SK-N-SH (cell line): ENCODE results near the gene LCN2. TPM values are rescaled to one million over a fixed set of nuclear protein-coding genes. Genes with fewer than 3 reads are reported as not detected.

ENCODE experiments used
- CTCF ChIA-PET: fragments of 300-600, 350-600 bp; formaldehyde crosslinking; extraction: SDS; loops from one replicate; lab custom pipeline; 2021; lab: Yijun Ruan, JAX
- POLR2A ChIA-PET: fragments of 350-600 bp; sonication (Branson Sonifier 250); formaldehyde crosslinking; extraction: SDS; loops from one replicate; lab custom pipeline; 2020; ENCODE audit warnings: antibody characterized with exemption, inconsistent platforms; lab: Yijun Ruan, JAX
- DNase-seq: peaks from one replicate; pipeline ENCODE4 v3.0.0; 2012
- H2AFZ ChIP-seq: fragments of 200-600 bp; sonication (generic); 2 replicates; pipeline ENCODE4 v1.8.1; 2016; ENCODE audit warnings: antibody characterized with exemption, mild to moderate bottlenecking, low read depth
- H3F3A ChIP-seq: fragments of 200-600 bp; sonication (generic); replicated peaks from 2 replicates; pipeline ENCODE3; 2016; ENCODE audit warnings: antibody characterized with exemption, mild to moderate bottlenecking; ENCODE audit not compliant: insufficient read depth
- H3K27ac ChIP-seq, 2 experiments: fragments of 200-500 bp in 1 of 2; fragments of 200-600 bp in 1 of 2; sonication (Bioruptor generic) in 1 of 2; sonication (generic), shearing (Covaris generic) in 1 of 2; 2 replicates each; pipeline versions ENCODE4 v1.5.1 to v1.6.1; 2014 to 2016; ENCODE audit warnings: low read depth in 2 of 2, inconsistent platforms in 1 of 2, low read length in 1 of 2, mild to moderate bottlenecking in 1 of 2, mixed read lengths in 1 of 2
- H3K27me3 ChIP-seq: fragments of 200-600 bp; sonication (generic), shearing (Covaris generic); 2 replicates; pipeline ENCODE4 v1.6.1; 2016; ENCODE audit warnings: mixed run types; ENCODE audit not compliant: insufficient read depth
- H3K36me3 ChIP-seq, 2 experiments: fragments of 200-500 bp in 1 of 2; fragments of 200-600 bp in 1 of 2; sonication (Bioruptor generic) in 1 of 2; sonication (generic) in 1 of 2; replicated peaks in 1 of 2; 2 replicates each; pipeline versions ENCODE3 to v1.5.1; 2014 to 2016; ENCODE audit warnings: low read length in 1 of 2, mild to moderate bottlenecking in 1 of 2; ENCODE audit not compliant: insufficient read depth in 2 of 2, control insufficient read depth in 1 of 2
- H3K4me1 ChIP-seq, 2 experiments: fragments of 200-500 bp in 1 of 2; fragments of 200-600 bp in 1 of 2; sonication (Bioruptor generic) in 1 of 2; sonication (generic), shearing (Covaris generic) in 1 of 2; 2 replicates each; pipeline versions ENCODE4 v1.5.1 to v1.6.1; 2014 to 2016; ENCODE audit warnings: low read depth in 1 of 2, low read length in 1 of 2, mixed run types in 1 of 2; ENCODE audit not compliant: insufficient read depth in 2 of 2, control insufficient read depth in 1 of 2
- H3K4me2 ChIP-seq: fragments of 200-600 bp; sonication (generic), shearing (Covaris generic); 2 replicates; pipeline ENCODE4 v1.6.1; 2017; ENCODE audit warnings: mixed run types
- H3K4me3 ChIP-seq, 2 experiments: fragments of 200-500 bp in 1 of 2; fragments of 200-600 bp in 1 of 2; sonication (Bioruptor generic) in 1 of 2; sonication (generic), shearing (Covaris generic) in 1 of 2; 2 replicates each; pipeline versions ENCODE4 v1.5.1 to v1.8.1; 2014 to 2016; ENCODE audit warnings: low read depth in 2 of 2, inconsistent platforms in 1 of 2, low read length in 1 of 2, mild to moderate bottlenecking in 1 of 2, mixed read lengths in 1 of 2, moderate library complexity in 1 of 2
- H3K79me2 ChIP-seq: fragments of 200-600 bp; sonication (generic); 2 replicates; pipeline ENCODE4 v1.8.1; 2017; ENCODE audit warnings: mild to moderate bottlenecking; ENCODE audit not compliant: insufficient read depth
- H3K9ac ChIP-seq: fragments of 200-600 bp; sonication (generic); 2 replicates; pipeline ENCODE4 v1.6.1; 2017; ENCODE audit warnings: mixed run types
- H3K9me2 ChIP-seq: fragments of 200-600 bp; sonication (generic); 2 replicates; pipeline ENCODE4 v1.6.1; 2017; ENCODE audit warnings: mixed run types
- H3K9me3 ChIP-seq: fragments of 200-600 bp; sonication (generic); 2 replicates; pipeline ENCODE4 v1.6.1; 2017; ENCODE audit warnings: mixed run types, mild to moderate bottlenecking, moderate library complexity
- H4K20me1 ChIP-seq: fragments of 200-600 bp; sonication (generic); 2 replicates; pipeline ENCODE4 v1.6.1; 2017; ENCODE audit warnings: mild to moderate bottlenecking, mixed run types; ENCODE audit not compliant: insufficient read depth
- CHD2 ChIP-seq: fragments of 150-350 bp; IDR thresholded peaks from 2 replicates; pipeline ENCODE4 v1.6.1; 2018; ENCODE audit warnings: low read length; ENCODE audit not compliant: partially characterized antibody
- ELF1 ChIP-seq: IDR thresholded peaks from 2 replicates; pipeline ENCODE4 v1.4.0; 2012
- FOSL2 ChIP-seq: IDR thresholded peaks from 2 replicates; pipeline ENCODE4 v1.4.0; 2012; ENCODE audit warnings: low read depth, mild to moderate bottlenecking, moderate library complexity, borderline replicate concordance
- FOXM1 ChIP-seq: IDR thresholded peaks from 2 replicates; pipeline ENCODE4 v1.4.0; 2012; ENCODE audit warnings: low read depth, mild to moderate bottlenecking
- GABPA ChIP-seq: IDR thresholded peaks from 2 replicates; pipeline ENCODE4 v1.4.0; 2012; ENCODE audit warnings: low read depth, mild to moderate bottlenecking
- MEF2A ChIP-seq: IDR thresholded peaks from 2 replicates; pipeline ENCODE4 v1.4.0; 2012; ENCODE audit warnings: low read depth, borderline replicate concordance
- MXI1 ChIP-seq: IDR thresholded peaks from 2 replicates; pipeline ENCODE4 v1.6.1; 2012; ENCODE audit warnings: mild to moderate bottlenecking, low read depth, low read length, improper control_type of control experiment
- NFIC ChIP-seq: IDR thresholded peaks from 2 replicates; pipeline ENCODE4 v1.4.0; 2012; ENCODE audit warnings: borderline replicate concordance
- POLR2AphosphoS5 ChIP-seq: IDR thresholded peaks from 2 replicates; pipeline ENCODE4 v1.6.1; 2012; ENCODE audit warnings: low read depth, low read length
- RXRA ChIP-seq: IDR thresholded peaks from 2 replicates; pipeline ENCODE4 v1.4.0; 2012; ENCODE audit warnings: low read depth, mild to moderate bottlenecking, borderline replicate concordance
- SIN3A ChIP-seq: IDR thresholded peaks from 2 replicates; pipeline ENCODE4 v1.6.1; 2012; ENCODE audit warnings: low read depth, mild to moderate bottlenecking, low read length, moderate library complexity, borderline replicate concordance
- SMC3 ChIP-seq: IDR thresholded peaks from 2 replicates; pipeline ENCODE4 v1.6.1; 2012; ENCODE audit warnings: low read depth, low read length, improper control_type of control experiment
- TAF1 ChIP-seq: IDR thresholded peaks from 2 replicates; pipeline ENCODE4 v1.6.1; 2012; ENCODE audit warnings: low read depth, mild to moderate bottlenecking, low read length, moderate library complexity, borderline replicate concordance
- YY1 ChIP-seq: IDR thresholded peaks from 2 replicates; pipeline ENCODE4 v1.4.0; 2012; ENCODE audit warnings: low read depth, mild to moderate bottlenecking
- WGBS: methylation state at CpG from one replicate; pipeline ENCODE4 v1.1.6; 2017; ENCODE audit warnings: low lambda C conversion rate; 5-methylcytosine and 5-hydroxymethylcytosine counted together
- polyA plus RNA-seq, 3 experiments: library from polyadenylated mRNA; depleted of rRNA; stranded (reverse); fragments of >200 nt; gene quantifications; 2 replicates each; pipeline ENCODE4 v1.2.3, GENCODE V29; 2012
- TF ChIP-seq, protein P1 (sequence below): IDR thresholded peaks from 2 replicates; pipeline ENCODE4 v1.6.1; 2012; ENCODE audit warnings: mild to moderate bottlenecking, low read depth, low read length, moderate library complexity
- TF ChIP-seq, protein P2 (sequence below): fragments of 200-600 bp; sonication (generic); IDR thresholded peaks from 2 replicates; pipeline ENCODE4 v1.6.1; 2017; ENCODE audit warnings: antibody characterized with exemption, mild to moderate bottlenecking, moderate library complexity
- TF ChIP-seq, protein P3 (sequence below): IDR thresholded peaks from 2 replicates; pipeline ENCODE4 v1.4.0; 2012; ENCODE audit warnings: low read depth, borderline replicate concordance
- TF ChIP-seq, protein P4 (sequence below): fragments of 150-350 bp; IDR thresholded peaks from 2 replicates; pipeline ENCODE4 v1.6.1; 2017; ENCODE audit warnings: antibody characterized with exemption, low read length, low read depth, borderline replicate concordance
- TF ChIP-seq, protein P5 (sequence below): IDR thresholded peaks from 2 replicates; pipeline ENCODE4 v1.4.0; 2012; ENCODE audit warnings: low read depth

The LCN2 gene
- polyA plus RNA-seq, 1 of the 3 experiments (the other 2 are of a cell fraction): not detected

DNA sequence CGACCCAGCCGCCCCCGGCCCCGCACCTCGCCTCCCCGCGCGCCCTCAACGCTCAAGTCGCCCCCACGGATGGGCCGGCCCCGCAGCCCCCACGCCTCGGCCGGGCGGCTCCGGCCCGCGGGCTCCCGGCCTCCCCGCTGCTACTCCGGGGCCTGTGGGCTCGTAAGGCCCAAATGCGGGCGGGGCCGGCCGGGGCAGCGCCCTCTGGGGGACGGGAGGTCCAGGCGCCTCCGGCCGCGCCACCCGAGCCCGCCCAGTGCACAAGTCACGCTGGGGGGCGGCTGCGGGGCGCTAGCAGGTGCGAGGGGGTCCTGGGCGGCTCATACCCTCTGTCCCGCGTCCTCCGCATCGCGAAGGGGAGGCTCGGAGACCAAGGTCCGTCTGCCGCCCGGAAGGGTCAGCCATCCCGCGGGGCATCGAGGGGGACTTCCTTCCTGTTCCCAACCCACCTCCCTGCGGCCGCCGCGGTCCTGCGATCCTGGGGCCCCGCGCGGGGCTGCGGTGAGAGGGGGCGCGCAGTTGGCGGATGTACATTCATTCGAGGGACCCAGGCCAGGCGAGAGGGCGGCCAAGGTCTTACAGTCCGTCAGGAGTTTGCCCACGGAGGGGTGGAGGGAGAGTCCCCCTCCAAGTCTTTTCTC is 42.3 kb downstream of the LCN2 start, which contains the start of gene CIZ1:
Gene CIZ1 (minus strand): TSS at position 167 of the 641 bp plus-strand sequence. CDS start 715 bp downstream, outside the sequence.
- no peaks in the 10 kb centered on the region for H3K9me3 ChIP-seq
- H3K9ac ChIP-seq: peak within 1 kb of the TSS; percentile 96
- peaks cover 34% of the 10 kb centered on the region for H3K79me2 ChIP-seq
- H2AFZ ChIP-seq: peak within 1 kb of the TSS; percentile 82
- peak within 1 kb of the TSS; percentile 63 to 94 for H3K4me3 ChIP-seq
- WGBS: 1% methylated on average over 11 of the region's 71 CpGs
- no peaks in the 10 kb centered on the region for H4K20me1 ChIP-seq
- H3F3A ChIP-seq: peaks cover 11% of the 10 kb centered on the region
- TF ChIP-seq NFIC (no peak), TAF1 (peak; percentile 80; the same call in 1 of the 2 replicates), MXI1 (peak; percentile 78), GABPA (peak; percentile 72), YY1 (peak; percentile 26; the same call in 1 of the 2 replicates), FOXM1 (no peak), RXRA (no peak), SMC3 (0 out of 2 replicates have a peak, but pooled peaks have one; percentile 4), POLR2AphosphoS5 (peak; percentile 37; the same call in 1 of the 2 replicates), ELF1 (peak; percentile 34; the same call in 1 of the 2 replicates), SIN3A (0 out of 2 replicates have a peak, but pooled peaks have one; percentile 10), MEF2A (no peak), FOSL2 (no peak), CHD2 (peak; percentile 6)
- TF ChIP-seq, protein P1, sequence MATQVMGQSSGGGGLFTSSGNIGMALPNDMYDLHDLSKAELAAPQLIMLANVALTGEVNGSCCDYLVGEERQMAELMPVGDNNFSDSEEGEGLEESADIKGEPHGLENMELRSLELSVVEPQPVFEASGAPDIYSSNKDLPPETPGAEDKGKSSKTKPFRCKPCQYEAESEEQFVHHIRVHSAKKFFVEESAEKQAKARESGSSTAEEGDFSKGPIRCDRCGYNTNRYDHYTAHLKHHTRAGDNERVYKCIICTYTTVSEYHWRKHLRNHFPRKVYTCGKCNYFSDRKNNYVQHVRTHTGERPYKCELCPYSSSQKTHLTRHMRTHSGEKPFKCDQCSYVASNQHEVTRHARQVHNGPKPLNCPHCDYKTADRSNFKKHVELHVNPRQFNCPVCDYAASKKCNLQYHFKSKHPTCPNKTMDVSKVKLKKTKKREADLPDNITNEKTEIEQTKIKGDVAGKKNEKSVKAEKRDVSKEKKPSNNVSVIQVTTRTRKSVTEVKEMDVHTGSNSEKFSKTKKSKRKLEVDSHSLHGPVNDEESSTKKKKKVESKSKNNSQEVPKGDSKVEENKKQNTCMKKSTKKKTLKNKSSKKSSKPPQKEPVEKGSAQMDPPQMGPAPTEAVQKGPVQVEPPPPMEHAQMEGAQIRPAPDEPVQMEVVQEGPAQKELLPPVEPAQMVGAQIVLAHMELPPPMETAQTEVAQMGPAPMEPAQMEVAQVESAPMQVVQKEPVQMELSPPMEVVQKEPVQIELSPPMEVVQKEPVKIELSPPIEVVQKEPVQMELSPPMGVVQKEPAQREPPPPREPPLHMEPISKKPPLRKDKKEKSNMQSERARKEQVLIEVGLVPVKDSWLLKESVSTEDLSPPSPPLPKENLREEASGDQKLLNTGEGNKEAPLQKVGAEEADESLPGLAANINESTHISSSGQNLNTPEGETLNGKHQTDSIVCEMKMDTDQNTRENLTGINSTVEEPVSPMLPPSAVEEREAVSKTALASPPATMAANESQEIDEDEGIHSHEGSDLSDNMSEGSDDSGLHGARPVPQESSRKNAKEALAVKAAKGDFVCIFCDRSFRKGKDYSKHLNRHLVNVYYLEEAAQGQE: no peak; the same call in 1 of the 2 replicates
- TF ChIP-seq, protein P2, sequence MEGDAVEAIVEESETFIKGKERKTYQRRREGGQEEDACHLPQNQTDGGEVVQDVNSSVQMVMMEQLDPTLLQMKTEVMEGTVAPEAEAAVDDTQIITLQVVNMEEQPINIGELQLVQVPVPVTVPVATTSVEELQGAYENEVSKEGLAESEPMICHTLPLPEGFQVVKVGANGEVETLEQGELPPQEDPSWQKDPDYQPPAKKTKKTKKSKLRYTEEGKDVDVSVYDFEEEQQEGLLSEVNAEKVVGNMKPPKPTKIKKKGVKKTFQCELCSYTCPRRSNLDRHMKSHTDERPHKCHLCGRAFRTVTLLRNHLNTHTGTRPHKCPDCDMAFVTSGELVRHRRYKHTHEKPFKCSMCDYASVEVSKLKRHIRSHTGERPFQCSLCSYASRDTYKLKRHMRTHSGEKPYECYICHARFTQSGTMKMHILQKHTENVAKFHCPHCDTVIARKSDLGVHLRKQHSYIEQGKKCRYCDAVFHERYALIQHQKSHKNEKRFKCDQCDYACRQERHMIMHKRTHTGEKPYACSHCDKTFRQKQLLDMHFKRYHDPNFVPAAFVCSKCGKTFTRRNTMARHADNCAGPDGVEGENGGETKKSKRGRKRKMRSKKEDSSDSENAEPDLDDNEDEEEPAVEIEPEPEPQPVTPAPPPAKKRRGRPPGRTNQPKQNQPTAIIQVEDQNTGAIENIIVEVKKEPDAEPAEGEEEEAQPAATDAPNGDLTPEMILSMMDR: peak; percentile 73
- TF ChIP-seq, protein P3, sequence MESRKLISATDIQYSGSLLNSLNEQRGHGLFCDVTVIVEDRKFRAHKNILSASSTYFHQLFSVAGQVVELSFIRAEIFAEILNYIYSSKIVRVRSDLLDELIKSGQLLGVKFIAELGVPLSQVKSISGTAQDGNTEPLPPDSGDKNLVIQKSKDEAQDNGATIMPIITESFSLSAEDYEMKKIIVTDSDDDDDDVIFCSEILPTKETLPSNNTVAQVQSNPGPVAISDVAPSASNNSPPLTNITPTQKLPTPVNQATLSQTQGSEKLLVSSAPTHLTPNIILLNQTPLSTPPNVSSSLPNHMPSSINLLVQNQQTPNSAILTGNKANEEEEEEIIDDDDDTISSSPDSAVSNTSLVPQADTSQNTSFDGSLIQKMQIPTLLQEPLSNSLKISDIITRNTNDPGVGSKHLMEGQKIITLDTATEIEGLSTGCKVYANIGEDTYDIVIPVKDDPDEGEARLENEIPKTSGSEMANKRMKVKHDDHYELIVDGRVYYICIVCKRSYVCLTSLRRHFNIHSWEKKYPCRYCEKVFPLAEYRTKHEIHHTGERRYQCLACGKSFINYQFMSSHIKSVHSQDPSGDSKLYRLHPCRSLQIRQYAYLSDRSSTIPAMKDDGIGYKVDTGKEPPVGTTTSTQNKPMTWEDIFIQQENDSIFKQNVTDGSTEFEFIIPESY: no peak
- TF ChIP-seq, protein P4, sequence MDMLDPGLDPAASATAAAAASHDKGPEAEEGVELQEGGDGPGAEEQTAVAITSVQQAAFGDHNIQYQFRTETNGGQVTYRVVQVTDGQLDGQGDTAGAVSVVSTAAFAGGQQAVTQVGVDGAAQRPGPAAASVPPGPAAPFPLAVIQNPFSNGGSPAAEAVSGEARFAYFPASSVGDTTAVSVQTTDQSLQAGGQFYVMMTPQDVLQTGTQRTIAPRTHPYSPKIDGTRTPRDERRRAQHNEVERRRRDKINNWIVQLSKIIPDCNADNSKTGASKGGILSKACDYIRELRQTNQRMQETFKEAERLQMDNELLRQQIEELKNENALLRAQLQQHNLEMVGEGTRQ: no peak
- TF ChIP-seq, protein P5, sequence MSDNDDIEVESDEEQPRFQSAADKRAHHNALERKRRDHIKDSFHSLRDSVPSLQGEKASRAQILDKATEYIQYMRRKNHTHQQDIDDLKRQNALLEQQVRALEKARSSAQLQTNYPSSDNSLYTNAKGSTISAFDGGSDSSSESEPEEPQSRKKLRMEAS: peak; percentile 44; the same call in 1 of the 2 replicates
- H3K27me3 ChIP-seq: no peaks in the 10 kb centered on the region
- peaks cover 5 to 11% of the 10 kb centered on the region in 2 experiments; a peak in 2 of 4 replicates for H3K4me1 ChIP-seq
- ChIA-PET POLR2A (interaction anchor here (1.0 to 1.6 kb wide), 4 partner anchors 9 to 85 kb away, joined by 3 to 5 read pairs (median 4); partner anchors contain the start of genes BBLN, GOLGA2 and SWI5), CTCF (interaction anchor here (0.6 to 3.4 kb wide), 15 partner anchors 8 to 221 kb away, joined by 3 to 18 read pairs (median 4); partner anchors contain the start of gene BBLN)
- H3K4me2 ChIP-seq: peak within 1 kb of the TSS; percentile 89
- H3K9me2 ChIP-seq: no peaks in the 10 kb centered on the region
- H3K36me3 ChIP-seq: peaks cover 9 to 27% of the 10 kb centered on the region in 2 experiments
- DNase-seq: peak; percentile 97
- peak within 1 kb of the TSS; percentile 61 to 81 for H3K27ac ChIP-seq
